IPS-18a (cell line): ENCODE measurements around the gene LRRN3.

Experiments
- H3K27ac ChIP-seq: one replicate; pipeline ENCODE4 v1.5.1; 2013; ENCODE audit warnings: low read length
- H3K27me3 ChIP-seq: one replicate; pipeline ENCODE4 v1.6.1; 2013; ENCODE audit warnings: mild to moderate bottlenecking, low read length; ENCODE audit not compliant: control insufficient read depth, insufficient read depth
- H3K36me3 ChIP-seq: one replicate; pipeline ENCODE4 v1.6.1; 2013; ENCODE audit warnings: low read depth, low read length; ENCODE audit not compliant: control insufficient read depth
- H3K4me1 ChIP-seq: one replicate; pipeline ENCODE4 v1.6.1; 2013; ENCODE audit warnings: low read depth, low read length; ENCODE audit not compliant: control insufficient read depth
- H3K4me3 ChIP-seq: one replicate; pipeline ENCODE4 v1.5.1; 2013; ENCODE audit warnings: low read length
- H3K9ac ChIP-seq: one replicate; pipeline ENCODE4 v1.6.1; 2013; ENCODE audit warnings: mild to moderate bottlenecking, low read length, moderate library complexity
- H3K9me3 ChIP-seq: one replicate; pipeline ENCODE4 v1.6.1; 2013; ENCODE audit warnings: low read depth, low read length; ENCODE audit not compliant: control insufficient read depth

Gene LRRN3

GRCh38 chr7:111145472-111145871, 54.5 kb downstream of the LRRN3 start:
- H3K27ac ChIP-seq = no peak overlapping the region
- H3K36me3 ChIP-seq = no peaks in the 10 kb centered on the region
- H3K9ac ChIP-seq = no peak overlapping the region
- no peak overlapping the region for H3K4me3 ChIP-seq
- no peaks in the 10 kb centered on the region for H3K4me1 ChIP-seq
- H3K9me3 ChIP-seq = no peaks in the 10 kb centered on the region
- H3K27me3 ChIP-seq = no peaks in the 10 kb centered on the region

GRCh38 chr7:111146136-111146535, 55.2 kb downstream of the LRRN3 start:
- Histone ChIP-seq H3K27ac (no peak overlapping the region), H3K4me3 (no peak overlapping the region), H3K27me3 (no peaks in the 10 kb centered on the region), H3K9me3 (no peaks in the 10 kb centered on the region), H3K9ac (no peak overlapping the region), H3K36me3 (no peaks in the 10 kb centered on the region), H3K4me1 (no peaks in the 10 kb centered on the region)

GRCh38 chr7:111147708-111148533, 57.0 kb downstream of the LRRN3 start:
- no peaks in the 10 kb centered on the region for H3K36me3 ChIP-seq
- no peaks in the 10 kb centered on the region for H3K4me1 ChIP-seq
- H3K27ac ChIP-seq = no peak overlapping the region
- H3K9me3 ChIP-seq = no peaks in the 10 kb centered on the region
- no peaks in the 10 kb centered on the region for H3K27me3 ChIP-seq
- H3K9ac ChIP-seq = no peak overlapping the region
- no peak overlapping the region for H3K4me3 ChIP-seq

GRCh38 chr7:111150709-111151108, 59.8 kb downstream of the LRRN3 start:
- Histone ChIP-seq H3K4me3 (no peak overlapping the region), H3K27me3 (no peaks in the 10 kb centered on the region), H3K36me3 (no peaks in the 10 kb centered on the region)

GRCh38 chr7:111159426-111159825, 68.5 kb downstream of the LRRN3 start:
- H3K27me3 ChIP-seq = no peaks in the 10 kb centered on the region
- no peak overlapping the region for H3K27ac ChIP-seq
- H3K36me3 ChIP-seq = no peaks in the 10 kb centered on the region
- no peaks in the 10 kb centered on the region for H3K4me1 ChIP-seq
- H3K9ac ChIP-seq = no peak overlapping the region
- no peak overlapping the region for H3K4me3 ChIP-seq
- no peaks in the 10 kb centered on the region for H3K9me3 ChIP-seq

More at GRCh38 chr7:111150709-111151108, 59.8 kb downstream of the LRRN3 start:
- Histone ChIP-seq H3K9me3 (no peaks in the 10 kb centered on the region), H3K9ac (no peak overlapping the region), H3K4me1 (no peaks in the 10 kb centered on the region), H3K27ac (no peak overlapping the region)

- Histone ChIP-seq H3K27ac (no peak overlapping the region), H3K4me1 (no peaks in the 10 kb centered on the region), H3K9ac (no peak overlapping the region)
Observed at GRCh38 chr7:111160297-111160696, 69.4 kb downstream of the LRRN3 start.

GRCh38 chr7:111162692-111163091, 71.8 kb downstream of the LRRN3 start:
- Histone ChIP-seq H3K4me1 (no peaks in the 10 kb centered on the region), H3K4me3 (no peak overlapping the region), H3K36me3 (no peaks in the 10 kb centered on the region), H3K9ac (no peak overlapping the region), H3K27me3 (no peaks in the 10 kb centered on the region), H3K9me3 (no peaks in the 10 kb centered on the region), H3K27ac (no peak overlapping the region)

More at GRCh38 chr7:111160297-111160696, 69.4 kb downstream of the LRRN3 start:
- no peaks in the 10 kb centered on the region for H3K36me3 ChIP-seq
- H3K27me3 ChIP-seq = no peaks in the 10 kb centered on the region
- no peaks in the 10 kb centered on the region for H3K9me3 ChIP-seq
- H3K4me3 ChIP-seq = no peak overlapping the region

- H3K36me3 ChIP-seq = no peaks in the 10 kb centered on the region
- H3K9ac ChIP-seq = no peak overlapping the region
- H3K27ac ChIP-seq = no peak overlapping the region
- H3K9me3 ChIP-seq = no peaks in the 10 kb centered on the region
- H3K4me3 ChIP-seq = no peak overlapping the region
- H3K27me3 ChIP-seq = no peaks in the 10 kb centered on the region
- no peaks in the 10 kb centered on the region for H3K4me1 ChIP-seq
Observed at GRCh38 chr7:111164442-111164841, 73.5 kb downstream of the LRRN3 start.

GRCh38 chr7:111168182-111168581, 77.3 kb downstream of the LRRN3 start:
- Histone ChIP-seq H3K4me1 (no peaks in the 10 kb centered on the region), H3K4me3 (no peak overlapping the region), H3K27me3 (no peaks in the 10 kb centered on the region), H3K9me3 (no peaks in the 10 kb centered on the region), H3K9ac (no peak overlapping the region), H3K27ac (no peak overlapping the region), H3K36me3 (no peaks in the 10 kb centered on the region)

- Histone ChIP-seq H3K27me3 (no peaks in the 10 kb centered on the region), H3K9ac (no peak overlapping the region), H3K27ac (no peak overlapping the region), H3K36me3 (no peaks in the 10 kb centered on the region), H3K4me3 (no peak overlapping the region), H3K4me1 (no peaks in the 10 kb centered on the region), H3K9me3 (no peaks in the 10 kb centered on the region)
Observed at GRCh38 chr7:111172564-111173257, 81.8 kb downstream of the LRRN3 start.

- Histone ChIP-seq H3K4me3 (no peak overlapping the region), H3K4me1 (no peaks in the 10 kb centered on the region), H3K9me3 (no peaks in the 10 kb centered on the region), H3K27ac (no peak overlapping the region), H3K27me3 (no peaks in the 10 kb centered on the region), H3K9ac (no peak overlapping the region), H3K36me3 (no peaks in the 10 kb centered on the region)
Observed at GRCh38 chr7:111173528-111173927, 82.6 kb downstream of the LRRN3 start.

- Histone ChIP-seq H3K9ac (no peak overlapping the region), H3K9me3 (no peaks in the 10 kb centered on the region), H3K4me3 (no peak overlapping the region), H3K27ac (no peak overlapping the region), H3K36me3 (no peaks in the 10 kb centered on the region), H3K4me1 (no peaks in the 10 kb centered on the region), H3K27me3 (no peaks in the 10 kb centered on the region)
Observed at GRCh38 chr7:111173990-111174389, 83.1 kb downstream of the LRRN3 start.
